ENCODE results near the gene ZNF783.
"Not testable (repeated sequence)": the region's sequence is repeated elsewhere in the genome, so short reads cannot be mapped to it uniquely, and the experiment has no call there.

Gene ZNF783

DNA sequence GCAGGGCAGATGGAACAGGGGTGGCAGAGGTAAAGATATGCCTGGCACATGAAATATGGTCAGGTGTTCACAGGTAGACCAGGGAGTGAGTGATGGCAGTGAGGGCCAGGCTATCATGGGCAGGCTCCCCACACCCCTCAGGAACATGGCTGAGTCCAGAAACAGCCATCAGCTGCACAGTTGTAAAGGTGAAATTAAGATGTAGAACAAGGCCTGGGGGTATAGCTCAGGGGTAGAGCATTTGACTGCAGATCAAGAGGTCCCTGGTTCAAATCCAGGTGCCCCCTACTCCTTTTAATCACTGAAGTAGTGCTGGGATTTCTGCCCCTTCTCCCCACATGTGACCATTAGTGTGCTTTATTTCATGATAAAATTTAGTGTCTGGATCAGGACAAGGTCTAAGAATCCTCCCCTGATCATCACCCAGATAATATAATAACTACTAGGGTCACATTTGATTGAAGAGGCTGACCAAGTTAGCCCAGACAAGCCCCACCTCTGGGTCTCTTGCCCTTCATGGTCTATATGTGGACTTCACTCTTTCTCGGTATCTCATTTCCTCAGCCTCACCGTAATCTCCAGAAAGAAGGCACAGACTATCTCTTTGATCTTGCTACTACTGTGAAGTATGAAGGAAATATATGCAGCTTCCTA, 69.0 kb downstream of the ZNF783 start:
- no peak for DNase-seq (ENCODE audit: low read depth)

GRCh38 chr7:149332602-149333320, 70.8 kb downstream of the ZNF783 start:
- not testable (repeated sequence) for DNase-seq (ENCODE audit: low read depth)

DNA sequence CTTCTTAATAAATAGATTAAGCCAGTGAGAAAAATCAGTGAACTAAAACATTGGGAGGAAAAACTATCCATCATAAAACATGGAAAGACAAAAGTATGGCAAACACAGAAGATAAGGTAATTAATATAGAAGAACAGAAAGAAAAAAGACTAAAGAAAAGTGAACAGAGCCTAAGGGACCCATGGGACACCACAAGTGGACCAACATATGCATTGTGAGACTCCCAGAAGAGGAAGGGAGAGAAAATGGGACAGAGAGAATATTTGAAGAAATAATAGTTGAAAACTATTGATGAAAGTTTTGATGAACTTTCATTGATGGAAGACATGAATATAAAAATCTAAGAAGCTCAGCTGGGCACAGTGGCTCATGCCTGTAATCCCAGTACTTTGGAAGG, 71.3 kb downstream of the ZNF783 start:
- DNase-seq (ENCODE audit: low read depth), result no peak

- no peak for DNase-seq (ENCODE audit: low read depth)
These were observed 72.2 kb downstream of the ZNF783 start for GRCh38 chr7:149334219-149334618.

Measured in stimulated activated CD8-positive, alpha-beta memory T cell treated with anti-CD3 and anti-CD28 coated beads, Interleukin-15, amount 100 ng/mL, for 1 hour (primary cell).